Choroid plexus epithelial cell (primary cell): Measurements from ENCODE around the gene PLAGL1.
A peak's percentile ranks its signal among the peaks of the same experiment; 100 is the strongest.

Source experiments
- DNase-seq: peaks from one replicate; pipeline ENCODE4 v3.0.0-alpha.2; 2010; ENCODE audit warnings: low read depth
- H3K4me3 ChIP-seq: 2 replicates; pipeline ENCODE4 v1.5.1; 2011; ENCODE audit warnings: low read depth, mild to moderate bottlenecking, control low read depth, low read length, moderate library complexity
- CTCF ChIP-seq: conservative IDR thresholded peaks from 2 replicates; pipeline ENCODE4 v1.5.1; 2011; ENCODE audit warnings: low read depth, mild to moderate bottlenecking, control low read depth, inconsistent platforms, low read length, moderate library complexity

PLAGL1 gene

GRCh38 chr6:143940011-143940597 is 68.0 kb downstream of the PLAGL1 start:
- peak; percentile 72 for DNase-seq
- peak; percentile 89 for TF ChIP-seq CTCF
- no peak overlapping the region for H3K4me3 ChIP-seq

GRCh38 chr6:143939364-143939763 is 68.7 kb downstream of the PLAGL1 start:
- TF ChIP-seq CTCF = no peak
- no peak overlapping the region for H3K4me3 ChIP-seq
- no peak for DNase-seq

- H3K4me3 ChIP-seq = no peak overlapping the region
- TF ChIP-seq CTCF = no peak
- no peak for DNase-seq
These were observed 70.4 kb downstream of the PLAGL1 start for GRCh38 chr6:143937668-143937970.

- TF ChIP-seq CTCF = no peak
These were observed 71.0 kb downstream of the PLAGL1 start for GRCh38 chr6:143936778-143937667.

GRCh38 chr6:143936347-143936746 is 71.7 kb downstream of the PLAGL1 start:
- no peak overlapping the region for H3K4me3 ChIP-seq
- DNase-seq = no peak
- TF ChIP-seq CTCF = no peak

More at GRCh38 chr6:143936778-143937667, 71.0 kb downstream of the PLAGL1 start:
- no peak for DNase-seq
- no peak overlapping the region for H3K4me3 ChIP-seq

- DNase-seq = no peak
These were observed 73.2 kb downstream of the PLAGL1 start for GRCh38 chr6:143934867-143935266.

More at GRCh38 chr6:143934867-143935266, 73.2 kb downstream of the PLAGL1 start:
- H3K4me3 ChIP-seq = no peak overlapping the region
- no peak for TF ChIP-seq CTCF
